NCI-H2227 (cell line): ENCODE measurements around the gene MAST2.
"Not testable (repeated sequence)": the region's sequence is repeated elsewhere in the genome, so short reads cannot be mapped to it uniquely, and the experiment has no call there.

Experiments used
- DNase-seq: peaks from one replicate; lab custom pipeline; 2025; ENCODE audit not compliant: unreplicated experiment; lab: John Stamatoyannopoulos, UW

The MAST2 gene

DNA sequence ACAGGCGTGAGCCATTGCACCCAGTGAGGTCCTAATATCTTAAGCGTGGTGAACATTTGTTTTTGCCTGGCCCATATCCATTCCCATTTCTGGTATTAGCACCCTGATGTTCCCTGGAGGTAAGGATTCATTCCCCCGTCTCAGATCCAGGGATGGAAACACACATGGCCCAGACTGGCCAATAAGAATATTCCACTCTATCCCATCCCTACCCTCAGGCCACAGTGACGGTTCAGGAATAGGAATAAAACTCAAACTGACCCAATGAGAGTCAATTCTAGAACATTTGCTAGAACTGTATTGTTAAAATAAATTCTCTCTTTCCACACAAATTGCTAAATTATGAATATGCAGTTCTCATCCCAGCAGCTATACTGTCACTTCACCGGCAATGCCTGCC is 252.9 kb downstream of the MAST2 start:
- DNase-seq: no peak

DNA sequence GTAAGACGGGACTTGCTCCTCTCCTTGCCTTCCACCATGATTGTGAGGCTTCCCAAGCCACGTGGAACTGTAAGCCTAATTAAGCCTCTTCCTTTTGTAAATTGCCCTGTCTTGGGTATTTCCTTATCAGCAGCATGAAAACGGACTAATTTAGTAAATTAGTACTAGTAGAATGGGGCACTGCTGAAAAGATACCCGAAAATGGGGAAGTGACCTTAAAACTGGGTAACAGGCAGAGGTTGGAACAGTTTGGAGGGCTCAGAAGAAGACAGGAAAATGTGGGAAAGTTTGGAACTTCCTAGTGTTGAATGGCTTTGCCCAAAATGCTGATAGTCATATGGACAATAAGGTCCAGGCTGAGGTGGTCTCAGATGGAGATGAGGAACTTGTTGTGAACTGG is 253.8 kb downstream of the MAST2 start:
- DNase-seq: not testable (repeated sequence)

DNA sequence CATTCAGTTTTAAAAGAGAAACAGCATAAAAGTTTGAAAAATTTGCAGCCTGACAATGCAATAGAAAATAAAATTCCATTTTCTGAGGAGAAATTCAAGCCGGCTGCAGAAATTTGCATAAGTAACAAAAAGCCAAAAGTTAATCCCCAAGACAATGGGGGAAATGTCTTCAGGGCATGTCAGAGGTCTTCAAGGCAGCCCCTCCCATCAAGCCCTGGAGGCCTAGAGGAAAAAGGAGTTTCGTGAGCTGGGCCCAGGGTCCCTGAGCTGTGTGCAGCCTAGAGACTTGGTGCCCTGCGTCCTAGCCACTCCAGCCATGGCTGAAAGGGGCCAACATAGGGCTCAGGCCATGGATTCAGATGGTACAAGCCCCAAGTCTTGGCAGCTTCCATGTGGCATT is 254.4 kb downstream of the MAST2 start:
- DNase-seq: no peak

DNA sequence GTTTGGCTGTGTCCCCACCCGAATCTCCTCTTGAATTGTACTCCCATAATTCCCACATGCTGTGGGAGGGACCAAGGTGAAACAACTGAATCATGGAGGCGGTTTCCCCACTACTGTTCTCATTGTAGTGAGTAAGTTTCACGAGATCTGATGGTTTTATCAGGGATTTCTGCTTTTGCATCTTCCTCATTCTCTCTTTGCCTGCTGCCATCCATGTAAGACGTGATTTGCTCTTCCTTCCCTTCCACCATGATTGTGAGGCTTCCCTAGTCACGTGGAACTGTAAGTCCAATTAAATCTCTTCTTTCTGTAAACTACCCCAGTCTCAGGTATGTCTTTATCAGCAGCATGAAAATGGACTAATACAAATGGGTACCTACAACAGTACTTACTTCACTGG is 255.5 kb downstream of the MAST2 start:
- DNase-seq: no peak

DNA sequence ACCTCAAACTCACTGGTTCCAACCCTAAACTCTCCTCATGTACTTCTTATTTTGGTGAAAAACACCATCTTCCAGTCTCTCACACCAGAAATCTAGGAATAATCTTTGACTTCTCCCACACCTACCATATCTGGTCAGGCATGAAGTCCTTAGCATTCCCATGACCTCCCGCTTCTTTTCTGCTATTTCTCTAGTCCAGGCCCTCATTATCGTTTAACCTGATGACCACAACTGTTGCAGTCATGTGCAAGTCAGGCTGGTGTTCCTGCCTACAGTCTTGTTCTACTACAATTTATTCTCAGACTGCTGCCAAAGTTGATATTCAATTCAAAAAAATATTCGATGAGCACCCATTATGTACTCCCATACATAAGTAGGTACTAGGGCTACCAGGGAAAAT is 257.7 kb downstream of the MAST2 start:
- DNase-seq: no peak

DNA sequence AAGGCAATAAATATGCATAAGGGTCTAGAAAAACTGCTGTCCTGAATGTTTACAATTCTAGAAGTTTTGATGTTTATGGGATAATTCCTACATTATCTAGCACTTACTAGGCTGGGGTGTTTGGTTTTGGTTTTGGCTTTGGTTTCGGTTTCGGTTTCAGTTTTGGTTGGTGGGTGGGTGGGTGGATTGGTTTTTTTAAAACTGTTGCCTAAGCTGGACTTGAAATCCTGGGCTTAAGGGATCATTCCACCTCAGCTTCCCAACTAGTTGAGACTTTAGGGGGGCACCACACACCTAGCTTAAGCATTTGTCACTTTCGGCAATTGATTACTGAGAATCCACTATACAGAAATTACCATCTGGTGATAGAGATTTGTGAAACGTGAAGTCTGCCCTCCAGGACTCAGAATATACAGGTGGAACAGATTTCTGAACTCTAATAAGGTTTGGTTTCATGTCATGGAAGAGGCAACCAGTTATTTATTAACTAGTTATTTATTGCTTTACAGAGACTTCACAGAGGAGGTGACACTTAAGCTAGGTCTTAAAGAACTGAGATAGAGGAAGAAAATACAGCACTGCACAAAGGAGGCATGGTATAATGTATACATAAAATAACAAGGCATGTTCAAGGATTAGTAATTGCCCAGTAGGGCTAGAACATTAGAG is 259.4 kb downstream of the MAST2 start:
- no peak for DNase-seq

DNA sequence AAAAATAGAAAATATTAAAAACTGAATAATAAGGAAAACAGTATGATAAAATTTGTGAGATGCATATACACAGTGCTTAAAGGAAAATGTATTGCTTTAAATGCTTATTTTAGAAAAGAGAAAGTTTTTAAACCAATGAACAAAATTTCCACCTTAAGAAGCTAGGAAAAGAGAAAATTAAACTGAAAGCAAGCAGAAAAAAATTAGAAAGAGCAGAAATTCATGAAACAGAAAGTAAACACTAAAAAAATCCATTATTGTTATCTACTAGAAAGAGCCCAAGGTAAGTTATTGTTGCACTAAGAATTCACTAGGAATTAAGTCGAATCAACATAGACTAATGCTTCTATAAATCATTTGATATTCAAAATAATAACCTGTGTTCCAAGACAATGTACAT is 261.3 kb downstream of the MAST2 start:
- no peak for DNase-seq

DNA sequence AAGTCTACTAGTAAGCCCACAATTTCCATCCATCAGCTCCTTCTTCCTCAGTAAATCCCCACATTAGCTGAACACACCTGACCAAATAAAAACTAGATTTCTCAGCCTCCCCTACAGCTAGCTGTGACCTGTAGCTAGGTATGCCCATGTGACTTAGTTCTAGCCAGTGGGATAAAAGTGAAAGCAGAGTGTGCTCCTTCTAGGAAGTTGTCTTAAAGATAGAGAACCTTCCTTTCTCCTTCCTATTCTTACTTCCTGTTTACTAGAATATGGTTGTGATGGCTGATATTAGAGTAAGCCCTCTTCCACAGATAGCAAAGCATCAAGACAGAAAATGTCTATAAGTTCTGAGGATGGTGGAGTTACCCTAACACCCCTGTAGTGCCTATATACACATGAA is 262.0 kb downstream of the MAST2 start:
- DNase-seq: no peak

DNA sequence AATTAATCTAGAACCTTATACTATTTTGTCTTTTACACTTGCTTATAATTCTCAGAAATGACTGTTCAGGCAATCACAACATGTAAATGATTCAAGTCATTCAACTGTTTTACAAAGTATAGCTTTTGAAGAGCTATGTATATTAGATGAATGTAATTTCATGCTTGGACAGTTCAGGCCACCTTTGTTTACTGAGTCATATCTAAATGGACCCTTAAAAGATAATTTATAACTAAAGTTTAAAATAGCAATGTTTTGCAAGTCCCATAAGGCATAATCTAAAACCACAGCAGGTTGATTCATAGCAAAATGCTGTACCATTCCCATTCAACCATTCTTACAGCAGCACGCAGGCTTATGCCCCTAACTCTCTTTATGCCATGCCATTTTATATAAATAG is 264.2 kb downstream of the MAST2 start:
- no peak for DNase-seq

DNA sequence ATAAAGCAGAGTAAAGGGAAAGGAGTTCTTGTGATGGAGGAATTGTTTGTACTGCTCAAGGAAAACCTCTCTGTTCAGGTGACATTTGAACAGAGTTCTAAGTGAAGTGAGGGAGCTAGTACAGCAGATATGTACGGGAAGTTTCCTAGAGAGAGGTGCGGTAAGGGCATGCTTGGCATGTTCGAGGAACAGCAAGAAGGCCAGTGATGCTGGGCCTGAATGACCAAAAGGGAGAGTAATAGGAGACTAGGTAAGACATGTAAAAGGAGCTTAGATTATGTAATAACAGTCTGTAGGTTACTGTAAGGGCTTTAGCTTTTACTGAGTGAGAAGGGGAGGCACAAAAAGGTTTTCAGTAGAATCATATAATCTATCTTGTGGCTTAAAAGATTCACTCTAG is 265.1 kb downstream of the MAST2 start:
- no peak for DNase-seq

DNA sequence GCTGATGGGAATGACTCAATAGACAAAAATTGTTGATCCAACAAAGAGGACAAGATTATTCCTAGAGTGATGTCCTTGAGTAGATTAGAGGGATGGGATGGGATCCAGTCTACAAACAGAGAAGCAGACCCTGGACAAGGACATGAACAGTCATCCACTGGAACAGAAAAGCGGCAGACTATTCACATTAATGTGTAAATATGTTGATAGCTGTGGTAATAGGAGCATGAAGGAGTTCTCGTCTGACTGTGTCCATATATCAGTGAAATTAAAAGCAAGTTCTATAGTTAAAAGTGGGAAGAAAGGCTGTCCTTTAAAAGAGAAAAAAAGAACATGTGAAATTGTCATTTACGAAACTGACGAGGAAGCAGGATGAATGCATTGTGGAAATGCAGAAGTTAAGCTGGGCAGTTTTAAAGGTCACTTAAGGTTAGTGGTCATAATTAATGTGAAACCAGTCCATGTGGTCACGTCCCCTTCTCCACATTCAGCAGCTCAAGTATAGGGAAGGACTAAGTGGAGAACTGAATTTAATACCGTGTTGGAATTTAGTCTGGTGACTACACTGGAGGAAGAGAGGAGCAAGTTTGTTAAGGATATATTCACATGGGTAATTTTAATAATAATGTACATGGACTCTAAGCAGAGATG is 266.9 kb downstream of the MAST2 start:
- no peak for DNase-seq

DNA sequence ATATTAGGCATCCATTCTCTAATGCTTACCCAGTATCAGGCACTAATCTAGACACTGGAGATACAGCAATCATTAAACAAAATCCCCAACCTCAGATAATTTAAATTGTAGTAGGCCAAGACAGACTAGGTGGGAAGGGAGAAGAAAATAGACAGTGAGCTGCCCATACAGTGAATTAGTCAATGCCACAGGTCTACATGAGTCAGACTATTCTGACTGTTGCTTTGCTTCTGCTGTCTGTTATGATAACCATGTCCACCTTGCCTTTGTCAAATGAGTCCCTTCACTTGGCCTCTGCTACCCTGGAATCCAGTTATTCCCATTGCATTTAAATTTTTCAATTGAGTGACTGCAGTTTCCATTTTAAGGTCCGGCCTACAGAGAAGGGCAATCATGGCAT is 269.6 kb downstream of the MAST2 start:
- no peak for DNase-seq

DNA sequence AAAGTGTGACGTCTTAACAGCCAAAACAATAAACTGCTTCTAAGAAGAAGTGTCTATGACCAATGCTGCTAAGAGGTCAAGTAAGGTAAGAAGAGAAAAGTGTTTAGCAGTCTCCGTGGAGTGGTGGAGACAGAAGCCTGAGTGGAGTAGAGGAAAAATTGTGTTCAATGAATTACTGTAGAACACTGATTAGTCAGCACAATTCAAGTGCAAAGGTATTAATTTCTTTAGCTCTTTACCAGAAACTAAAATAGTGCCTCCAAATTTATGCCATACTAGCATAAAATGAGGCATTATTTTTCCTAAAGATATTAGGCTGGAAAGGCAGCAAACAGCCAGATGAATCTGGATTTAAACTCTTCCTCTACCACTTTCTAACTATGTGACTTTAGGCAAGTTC is 272.9 kb downstream of the MAST2 start:
- no peak for DNase-seq

DNA sequence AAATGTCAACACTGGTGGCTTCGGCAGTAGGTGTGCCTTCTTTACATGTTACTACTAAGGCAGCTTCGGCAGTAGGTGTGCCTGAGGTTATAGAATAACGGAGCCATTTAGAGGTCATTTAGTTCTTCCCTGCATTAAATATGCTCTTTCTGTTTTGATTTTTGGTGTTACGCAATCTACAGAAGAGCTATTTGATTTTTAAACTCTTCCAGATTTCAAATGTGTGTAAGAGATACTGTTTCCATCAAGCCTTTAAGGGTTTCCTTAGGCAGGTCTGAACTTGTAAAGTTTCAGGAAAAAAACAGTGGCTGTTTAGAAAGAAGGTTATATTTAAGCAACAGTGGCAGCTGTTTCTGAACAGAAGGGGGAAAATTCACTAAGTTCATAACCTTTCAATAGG is 274.2 kb downstream of the MAST2 start:
- no peak for DNase-seq

DNA sequence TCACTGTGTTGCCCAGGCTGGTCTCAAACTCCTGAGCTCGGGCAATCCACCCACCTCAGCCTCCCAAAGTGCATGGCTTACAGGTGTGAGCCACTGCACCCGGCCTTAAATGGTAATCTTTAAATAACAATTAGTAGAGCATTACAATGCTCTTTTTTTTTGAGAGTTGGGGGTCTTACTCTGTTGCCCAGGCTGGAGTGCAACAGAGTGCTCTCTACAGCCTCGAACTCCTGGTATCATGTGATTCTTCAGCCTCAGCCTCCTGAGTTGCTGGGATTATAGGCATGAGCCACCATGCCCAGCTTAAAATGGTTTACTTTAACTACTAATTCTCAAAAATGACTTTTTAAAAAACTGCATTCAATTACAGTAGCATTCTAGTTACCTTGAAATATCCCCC is 276.8 kb downstream of the MAST2 start:
- no peak for DNase-seq

DNA sequence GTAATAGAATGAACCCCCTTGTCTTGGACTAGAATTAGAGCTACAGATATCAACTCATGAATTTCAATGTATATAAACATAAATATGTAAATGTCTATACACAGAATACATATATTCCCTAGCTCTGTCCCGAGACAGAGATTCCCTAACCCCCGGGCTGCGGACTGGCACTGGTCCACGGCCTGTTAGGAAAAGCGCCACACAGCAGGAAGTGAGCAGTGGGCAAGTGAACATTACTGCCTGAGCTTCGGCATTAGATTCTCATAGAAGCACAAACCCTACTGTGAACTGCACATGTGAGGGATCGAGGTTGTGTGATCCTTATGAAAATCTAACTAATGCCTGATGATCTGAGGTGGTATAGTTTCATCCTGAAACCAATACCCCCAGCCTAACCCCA is 277.8 kb downstream of the MAST2 start:
- DNase-seq: no peak

DNA sequence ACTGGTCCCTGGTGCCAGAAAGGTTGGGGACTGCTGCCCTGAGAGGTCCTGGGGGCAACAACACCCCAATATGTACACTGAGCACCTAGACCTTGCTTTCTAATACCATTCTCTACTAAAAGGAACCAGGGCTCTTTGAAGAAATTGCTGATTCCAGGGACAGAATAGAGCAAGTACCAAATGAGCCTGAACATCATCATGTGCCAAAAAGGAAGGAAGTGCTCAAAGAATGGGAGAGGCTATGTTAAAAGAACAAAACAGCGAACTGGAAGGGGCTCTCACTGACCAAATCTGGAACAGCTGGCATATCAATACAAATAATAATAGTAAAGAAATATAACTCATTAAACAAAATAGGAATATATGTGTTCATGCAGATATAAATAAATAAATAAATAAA is 278.2 kb downstream of the MAST2 start:
- DNase-seq: no peak

DNA sequence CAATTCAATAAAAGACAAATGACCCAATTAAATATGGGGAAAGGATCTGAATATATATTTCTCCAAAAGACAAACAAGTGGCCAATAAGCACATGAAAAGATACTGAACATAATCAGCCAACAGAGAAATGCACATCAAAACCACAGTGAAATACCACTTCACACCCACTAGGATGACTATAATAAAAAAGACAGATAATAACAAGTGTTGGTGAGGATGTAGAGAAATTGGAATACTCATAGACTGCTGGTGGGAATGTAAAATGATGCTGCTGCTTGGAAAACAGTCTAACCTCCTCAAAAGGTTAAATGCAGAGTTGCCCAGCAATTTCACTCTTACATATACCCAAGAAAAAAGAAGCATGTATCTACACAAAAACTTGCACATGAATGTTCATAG is 280.2 kb downstream of the MAST2 start:
- DNase-seq: no peak

DNA sequence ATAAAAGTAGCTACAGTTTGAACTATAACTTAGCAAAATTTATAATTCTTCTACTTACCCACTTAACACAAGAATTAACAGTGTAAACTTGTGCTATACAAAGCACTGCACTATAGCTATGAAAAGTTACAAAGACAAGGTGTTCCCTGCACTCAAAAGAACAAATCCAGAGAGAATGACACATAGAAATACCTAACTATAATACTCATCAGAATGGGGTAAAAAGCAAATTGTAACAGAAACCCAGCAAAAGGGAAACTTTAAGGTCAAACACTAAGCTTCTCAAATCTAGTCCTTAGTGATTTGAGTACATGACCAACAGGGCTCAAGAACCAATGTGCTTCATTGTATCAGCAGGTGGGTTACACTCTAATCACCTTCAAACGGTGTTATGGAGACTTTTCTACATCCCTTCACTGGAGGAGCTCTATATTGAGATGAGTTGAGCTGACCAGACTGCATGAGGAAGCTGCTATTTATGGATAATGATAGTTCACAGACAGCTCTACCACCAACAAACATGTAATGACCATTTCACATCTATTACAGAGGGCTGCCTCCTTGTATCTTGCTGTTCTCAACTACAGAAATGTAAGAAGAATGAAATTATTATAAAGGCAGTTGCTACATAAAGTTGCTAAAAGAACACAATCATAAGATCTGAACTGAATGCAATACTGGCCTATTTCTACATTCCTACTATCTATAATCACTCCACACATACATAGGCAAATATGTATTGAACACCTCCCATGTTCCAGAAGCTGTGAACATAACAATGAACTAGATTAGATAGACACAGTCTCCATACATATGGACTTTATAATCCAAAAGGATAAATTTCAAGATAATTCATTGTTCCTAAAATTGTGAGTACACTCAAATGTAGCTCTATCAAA is 281.4 kb downstream of the MAST2 start:
- DNase-seq: peak; percentile 55
